Fibroblast of mammary gland (primary cell): Measurements from ENCODE around the gene MARK3.

Experiments used
- DNase-seq: peaks from one replicate; pipeline ENCODE4 v3.0.0-alpha.2; 2010; ENCODE audit warnings: low read depth
- H3K4me3 ChIP-seq: 2 replicates; pipeline ENCODE4 v1.5.1; 2011; ENCODE audit warnings: low read depth, mild to moderate bottlenecking, low read length, moderate library complexity; ENCODE audit not compliant: control insufficient read depth
- CTCF ChIP-seq: conservative IDR thresholded peaks from 2 replicates; pipeline ENCODE4 v1.5.1; 2011; ENCODE audit warnings: low read depth, low read length, inconsistent platforms; ENCODE audit not compliant: control insufficient read depth, insufficient read depth

Gene MARK3

DNA sequence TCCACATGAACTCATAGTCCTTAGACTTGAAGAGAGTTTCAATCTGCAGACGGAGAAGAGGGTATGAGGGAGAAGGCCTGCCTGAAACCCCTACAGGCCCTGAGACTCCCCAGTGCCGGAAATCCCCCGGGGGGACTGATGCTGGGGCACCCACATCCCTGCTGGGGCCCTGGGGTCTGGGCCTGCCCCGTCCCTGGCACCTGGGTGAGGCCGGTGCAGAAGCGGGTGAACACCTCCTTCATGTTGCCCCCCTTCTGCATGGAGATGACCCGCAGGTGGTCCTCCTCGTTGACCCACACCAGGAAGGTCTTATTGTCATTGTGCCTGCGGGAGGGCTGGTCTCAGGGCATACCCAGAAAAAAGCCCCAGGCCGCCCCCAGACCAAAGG lies 135.0 kb downstream of the MARK3 start:
- no peak for TF ChIP-seq CTCF
- H3K4me3 ChIP-seq, result no peak overlapping the region
- DNase-seq, result no peak

DNA sequence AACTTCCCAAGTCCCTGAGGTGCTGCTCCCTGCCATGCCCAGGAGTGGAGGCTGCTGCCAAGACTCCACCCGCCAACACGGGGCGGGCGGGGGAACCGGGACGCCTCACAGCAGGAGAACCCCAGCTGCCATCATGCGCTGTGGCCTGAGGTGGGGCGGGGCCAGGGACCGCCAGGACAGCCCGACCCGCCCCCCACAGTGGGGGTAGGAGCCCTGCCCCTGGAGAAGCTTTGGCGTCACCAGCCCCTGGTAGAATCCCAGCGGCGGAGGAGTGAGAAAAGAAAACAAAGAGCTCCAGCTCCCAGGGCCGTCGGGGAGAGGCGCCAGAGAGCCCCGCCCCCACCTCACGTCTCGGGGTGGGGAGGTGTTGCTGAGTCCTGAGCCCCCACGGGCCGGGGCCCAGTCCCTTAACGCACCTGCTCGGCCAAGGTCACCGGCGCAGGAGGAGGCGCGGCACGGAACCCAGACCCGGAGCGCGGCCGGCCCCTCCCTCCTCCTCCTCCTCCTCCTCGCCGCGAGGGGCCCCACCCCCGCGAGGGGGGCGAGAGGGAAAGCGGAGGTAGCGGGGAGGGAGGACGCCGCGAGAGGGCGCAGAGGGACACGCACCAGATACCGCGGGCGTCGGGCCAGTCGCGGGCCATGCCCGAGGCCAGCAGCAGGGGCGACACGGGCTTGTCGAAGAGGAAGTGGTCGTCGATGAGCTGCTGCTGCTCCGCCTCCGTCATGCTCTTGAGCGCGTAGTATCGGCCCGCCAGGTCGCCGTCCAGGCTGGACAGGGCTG lies 135.6 kb downstream of the MARK3 start:
- DNase-seq, result peak; percentile 46
- H3K4me3 ChIP-seq, result peak overlapping the region; percentile 6
- no peak for TF ChIP-seq CTCF

DNA sequence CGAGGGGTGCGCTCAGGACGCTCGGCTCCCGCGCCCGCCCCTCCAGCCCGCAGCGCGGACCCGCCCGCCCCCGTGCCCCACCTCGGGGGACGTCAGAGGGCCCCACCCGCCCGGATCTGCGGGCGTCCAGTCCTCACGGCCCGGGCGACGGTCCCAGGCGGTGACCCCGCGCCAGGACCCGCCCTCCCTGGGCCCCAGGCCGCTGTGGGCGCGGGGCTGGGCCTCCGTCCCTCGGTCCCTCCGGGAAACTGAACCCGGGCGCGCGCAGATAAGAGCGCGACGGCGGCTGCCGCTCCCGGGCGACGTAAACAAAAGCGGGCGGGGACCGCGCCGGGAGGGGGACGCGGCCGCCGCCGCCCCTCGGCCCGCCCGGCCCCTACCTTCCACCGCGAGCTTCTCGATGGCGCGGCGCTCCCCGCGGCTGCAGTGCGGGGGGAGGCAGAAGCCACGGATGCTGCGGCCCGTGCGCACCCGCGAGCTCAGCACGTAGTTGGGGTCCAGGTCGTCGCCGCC lies 136.3 kb downstream of the MARK3 start:
- no peak for TF ChIP-seq CTCF
- no peak for DNase-seq
- no peak overlapping the region for H3K4me3 ChIP-seq

- TF ChIP-seq CTCF, result no peak
- DNase-seq, result no peak
- H3K4me3 ChIP-seq, result peak overlapping the region; percentile 7
Observed at GRCh38 chr14:103521951-103522563, 136.8 kb downstream of the MARK3 start.

DNA sequence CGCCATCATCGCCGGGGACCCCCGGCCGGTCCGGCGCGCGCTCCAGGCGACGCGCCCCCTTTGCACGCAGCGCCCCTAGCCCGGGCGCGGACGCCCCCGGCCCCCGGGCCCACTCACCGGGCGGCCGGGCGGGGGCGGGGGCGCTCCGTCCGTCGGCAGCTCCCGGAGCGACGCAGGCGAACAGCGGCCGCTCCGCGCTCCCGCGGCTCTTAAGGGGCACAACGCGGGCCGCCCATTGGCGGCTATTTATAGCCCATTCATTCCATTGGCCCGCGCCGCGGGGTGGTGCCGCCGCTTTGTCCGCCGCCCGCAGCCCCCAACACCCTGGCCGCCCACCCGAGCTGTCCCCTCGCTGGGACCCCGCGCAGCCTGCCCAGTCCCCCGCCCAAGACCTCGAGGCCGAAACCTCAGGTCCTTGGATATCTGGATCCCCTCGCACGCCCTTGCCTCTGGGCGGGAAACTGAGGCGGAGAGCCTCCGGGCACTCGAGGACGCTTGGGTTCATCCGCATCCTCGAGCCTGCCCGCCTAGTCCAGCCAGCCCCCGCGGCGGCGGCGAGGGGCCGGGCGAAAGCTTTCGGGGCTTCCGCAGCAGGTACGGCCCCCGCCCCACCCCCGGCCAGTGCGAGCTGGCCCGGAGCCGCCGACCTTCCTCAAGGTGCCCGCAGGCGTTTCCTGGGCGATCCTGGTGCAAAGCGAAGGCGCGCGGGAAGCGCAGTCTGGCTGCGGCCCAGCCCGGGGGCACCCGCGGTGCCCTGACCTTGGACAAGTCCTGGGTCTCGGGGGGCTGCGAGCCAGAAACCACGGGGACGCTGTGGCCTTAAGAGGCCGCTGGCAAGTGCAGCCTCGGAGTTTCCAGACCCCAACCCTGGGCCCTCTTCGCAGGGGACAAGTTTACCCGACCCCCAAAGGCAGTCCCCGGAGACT lies 137.7 kb downstream of the MARK3 start, which contains the start of gene CKB:
TSS of gene CKB (minus strand) at position 182 of the 926 bp plus-strand sequence. CDS start 337 bp downstream, outside the sequence.
- no peak for TF ChIP-seq CTCF
- DNase-seq, result no peak
- H3K4me3 ChIP-seq, result peak within 1 kb of the TSS; percentile 7

GRCh38 chr14:103523575-103523954 lies 138.3 kb downstream of the MARK3 start:
- no peak for TF ChIP-seq CTCF
- H3K4me3 ChIP-seq, result no peak overlapping the region
- no peak for DNase-seq
